HG03378 (cell line): ENCODE data around the gene RALGAPA1.
"Not testable (repeated sequence)": the region's sequence is repeated elsewhere in the genome, so short reads cannot be mapped to it uniquely, and the experiment has no call there.

Experiments used
- ATAC-seq: cut with Tn5 transposase; IDR thresholded peaks from one replicate; pipeline ENCODE4 v1.9.1; 2021; ENCODE audit warnings: mild to moderate bottlenecking, moderate library complexity; ENCODE audit not compliant: unreplicated experiment

Gene RALGAPA1

GRCh38 chr14:35632271-35632670 lies 176.8 kb downstream of the RALGAPA1 start:
- ATAC-seq: no peak

- no peak for ATAC-seq
These were observed 177.9 kb downstream of the RALGAPA1 start for GRCh38 chr14:35631071-35631805.

DNA sequence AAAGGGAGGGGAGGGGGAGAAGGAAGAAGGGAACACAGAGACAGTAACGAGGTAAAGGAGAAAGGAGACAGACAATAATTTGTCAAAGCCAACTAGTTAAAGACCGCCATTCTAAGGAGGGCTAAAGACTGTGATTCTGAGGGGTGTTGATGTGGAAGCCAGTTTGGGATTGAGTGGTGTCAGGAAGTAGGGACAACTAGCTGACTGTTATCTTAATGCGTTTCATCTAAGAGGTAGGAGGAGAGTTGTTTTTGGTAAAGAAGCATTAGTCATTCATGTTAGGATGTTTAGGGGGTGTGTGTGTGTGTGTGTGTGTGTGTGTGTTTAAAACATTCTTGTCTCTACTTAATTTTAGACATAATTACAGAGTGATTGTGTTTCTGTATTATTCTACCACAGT lies 180.1 kb downstream of the RALGAPA1 start:
- no peak for ATAC-seq

DNA sequence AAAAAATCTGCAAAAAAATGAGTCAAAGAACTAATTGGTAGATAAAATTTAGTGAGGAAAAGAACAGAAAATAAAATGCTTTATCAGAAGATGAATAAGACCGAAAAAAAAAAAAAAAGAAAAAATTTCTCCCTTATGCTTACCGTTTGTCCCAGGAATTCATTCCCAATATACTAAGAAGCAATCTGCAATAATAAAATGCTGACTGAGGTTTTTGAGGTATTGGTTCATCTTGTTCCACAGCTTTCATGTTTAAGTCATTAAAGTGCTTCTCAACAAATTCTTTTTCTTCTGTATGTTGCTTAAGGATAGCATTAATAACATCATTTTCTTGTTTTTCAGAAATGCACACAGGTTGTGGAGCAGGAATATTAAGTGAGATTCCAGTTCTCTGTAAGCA lies 182.1 kb downstream of the RALGAPA1 start:
- not testable (repeated sequence) for ATAC-seq

- not testable (repeated sequence) for ATAC-seq
These were observed 187.1 kb downstream of the RALGAPA1 start for GRCh38 chr14:35621996-35622395.

DNA sequence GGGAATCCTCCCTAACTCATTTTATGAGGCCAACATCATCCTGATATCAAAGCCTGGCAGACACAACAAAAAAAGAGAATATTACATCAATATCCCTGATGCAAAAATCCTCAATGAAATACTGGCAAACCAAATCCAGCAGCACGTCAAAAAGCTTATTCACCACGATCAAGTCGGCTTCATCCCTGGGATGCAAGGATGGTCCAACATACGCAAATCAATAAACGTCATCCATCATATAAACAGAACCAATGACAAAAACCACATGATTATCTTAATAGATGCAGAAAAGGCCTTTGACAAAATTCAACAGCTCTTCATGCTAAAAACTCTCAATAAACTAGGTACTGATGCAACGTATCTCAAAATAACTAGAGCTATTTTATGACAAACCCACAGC lies 189.1 kb downstream of the RALGAPA1 start:
- ATAC-seq: not testable (repeated sequence)

GRCh38 chr14:35619461-35619860 lies 189.6 kb downstream of the RALGAPA1 start:
- not testable (repeated sequence) for ATAC-seq

GRCh38 chr14:35617500-35617899 lies 191.6 kb downstream of the RALGAPA1 start:
- ATAC-seq: no peak

- ATAC-seq: no peak
These were observed 201.7 kb downstream of the RALGAPA1 start for GRCh38 chr14:35607380-35607779.

- no peak for ATAC-seq
These were observed 208.8 kb downstream of the RALGAPA1 start for GRCh38 chr14:35600253-35600652.

DNA sequence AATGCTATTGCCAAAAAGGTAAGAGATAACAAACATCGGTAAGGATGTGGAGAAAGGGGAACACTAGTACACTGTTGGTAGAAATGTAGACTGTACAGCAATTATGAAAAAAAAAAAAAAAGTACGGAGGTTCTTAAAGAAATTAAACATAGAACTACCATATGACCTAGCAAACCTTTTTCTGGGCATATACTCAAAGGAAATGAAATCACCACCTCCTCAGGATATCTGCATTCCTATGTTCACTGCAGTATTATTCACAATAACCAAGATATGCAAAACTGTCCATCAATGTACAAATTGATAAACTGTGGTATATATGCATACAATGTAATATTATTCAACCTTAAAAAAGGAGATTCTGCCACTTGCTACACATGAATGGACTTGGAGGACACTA lies 214.5 kb downstream of the RALGAPA1 start:
- no peak for ATAC-seq

- not testable (repeated sequence) for ATAC-seq
These were observed 221.7 kb downstream of the RALGAPA1 start for GRCh38 chr14:35587373-35587772.

DNA sequence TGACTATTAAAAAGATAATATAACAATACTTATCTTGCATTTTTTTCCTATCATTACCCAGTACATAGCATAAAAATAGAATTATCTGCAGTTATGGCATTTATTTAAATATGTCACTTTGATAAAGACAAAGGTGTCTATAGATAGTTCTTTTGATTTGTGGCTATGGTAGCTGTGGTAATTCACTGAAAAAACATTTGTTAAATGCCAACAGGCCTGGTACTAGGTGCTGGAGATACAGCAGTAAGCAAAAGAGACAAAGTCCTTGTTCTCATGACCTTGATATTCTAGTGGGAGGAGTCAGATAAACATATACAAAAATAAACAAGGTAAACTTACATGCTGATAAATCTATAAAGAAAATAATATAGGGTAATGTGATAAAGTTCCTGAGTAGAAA lies 230.5 kb downstream of the RALGAPA1 start:
- ATAC-seq: no peak

DNA sequence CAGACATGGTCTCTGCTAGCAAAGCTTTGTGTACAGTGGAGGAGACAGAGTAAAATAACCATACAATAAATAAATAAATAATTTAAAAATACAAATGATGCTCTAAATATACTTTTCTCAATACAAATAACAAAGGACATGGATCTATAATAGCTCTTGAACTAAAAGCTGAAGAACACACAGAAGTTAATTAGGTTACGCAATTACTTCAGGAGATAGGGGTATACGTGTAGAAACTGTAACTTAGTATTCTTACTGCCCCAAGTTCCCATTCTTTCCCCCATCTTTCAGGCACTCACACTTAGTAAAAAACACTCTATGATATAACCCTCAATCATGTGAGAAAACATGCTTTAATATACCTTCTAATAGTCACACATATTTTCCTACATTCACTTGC lies 231.0 kb downstream of the RALGAPA1 start:
- ATAC-seq: no peak

DNA sequence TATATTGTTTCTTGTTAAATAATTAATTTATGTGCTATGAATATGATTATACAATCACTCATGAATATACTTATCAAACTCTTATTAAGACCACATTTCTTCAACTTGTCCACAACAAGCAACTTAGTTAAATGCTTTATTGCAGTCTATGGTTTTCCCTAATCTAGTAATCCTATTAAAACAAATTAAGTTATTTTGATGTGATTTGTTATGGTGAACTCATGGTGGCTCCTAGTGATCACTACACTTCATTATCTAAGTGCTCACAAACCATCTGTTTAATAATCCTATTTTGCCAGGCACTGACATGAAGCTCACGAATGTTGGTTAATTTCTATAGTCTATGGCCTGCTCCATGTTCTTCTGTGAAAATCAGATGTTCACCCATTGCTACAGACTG lies 232.2 kb downstream of the RALGAPA1 start:
- ATAC-seq: no peak

GRCh38 chr14:35576260-35576659 lies 232.8 kb downstream of the RALGAPA1 start:
- no peak for ATAC-seq

GRCh38 chr14:35573911-35574310 lies 235.2 kb downstream of the RALGAPA1 start:
- ATAC-seq: no peak

DNA sequence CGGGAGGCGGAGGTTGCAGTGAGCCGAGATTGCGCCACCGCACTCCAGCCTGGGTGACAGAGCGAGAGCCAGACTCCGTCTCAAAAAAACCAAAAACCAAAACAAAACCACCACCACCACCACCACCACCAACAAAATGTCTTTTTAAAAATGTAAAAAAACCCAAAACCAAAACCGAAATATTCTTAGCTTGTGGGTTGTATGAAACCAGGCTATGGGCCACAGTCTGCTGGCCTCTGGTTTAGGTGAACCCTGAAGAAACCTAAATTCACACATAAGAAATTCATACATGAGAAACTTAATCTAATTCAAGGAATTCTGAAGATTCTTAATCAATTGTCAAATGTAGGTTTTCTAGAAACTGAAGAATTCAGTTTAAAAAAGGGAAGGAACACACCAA lies 237.5 kb downstream of the RALGAPA1 start:
- no peak for ATAC-seq

DNA sequence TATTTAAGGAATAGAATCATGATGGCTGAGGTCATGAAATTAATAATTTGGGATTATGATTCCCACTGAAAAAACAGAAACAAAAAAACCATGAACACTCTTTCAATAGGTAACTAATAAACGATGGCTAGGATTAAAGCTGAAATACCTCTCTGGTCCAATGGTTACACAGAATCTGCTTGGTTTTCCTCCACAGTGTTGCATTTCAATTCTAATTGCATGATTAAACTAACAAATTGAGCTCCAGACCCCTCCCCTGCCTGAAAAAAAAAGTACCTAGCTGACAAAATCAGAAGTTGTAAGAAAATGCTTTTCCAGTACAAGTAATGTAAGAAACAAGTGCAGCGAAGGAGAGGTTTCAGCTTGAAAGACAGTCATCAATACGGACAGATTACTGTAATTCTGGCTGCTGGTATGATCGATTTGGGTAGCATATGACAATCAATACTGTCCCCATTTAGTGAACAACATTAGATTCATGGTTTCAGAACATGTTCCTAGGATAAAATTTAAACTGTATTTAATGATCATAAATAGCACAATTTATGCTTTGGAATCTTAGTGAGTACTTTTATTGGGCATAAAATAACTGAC lies 243.1 kb downstream of the RALGAPA1 start:
- no peak for ATAC-seq

- no peak for ATAC-seq
These were observed 250.4 kb downstream of the RALGAPA1 start for GRCh38 chr14:35558680-35559079.

- no peak for ATAC-seq
These were observed 251.8 kb downstream of the RALGAPA1 start for GRCh38 chr14:35557221-35557747.

- no peak for ATAC-seq
These were observed 252.5 kb downstream of the RALGAPA1 start for GRCh38 chr14:35556548-35556947.
